OCI-LY1 (cell line): ENCODE measurements around the gene NAA11.

Experiments
- H2AFZ ChIP-seq: fragments of 200-600 bp; sonication (generic), shearing (Covaris generic); 2 replicates; pipeline ENCODE4 v1.6.0; 2014; ENCODE audit warnings: antibody characterized with exemption, mild to moderate bottlenecking, low read length
- H3F3A ChIP-seq: fragments of 200-600 bp; sonication (generic), shearing (Covaris generic); 2 replicates; pipeline ENCODE4 v1.6.0; 2014; ENCODE audit warnings: mild to moderate bottlenecking, antibody characterized with exemption, low read length, moderate library complexity; ENCODE audit not compliant: insufficient read depth
- H3K27ac ChIP-seq: fragments of 200-600 bp; sonication (generic); 2 replicates; pipeline ENCODE4 v1.5.1; 2014; ENCODE audit warnings: low read length, mixed run types, mild to moderate bottlenecking, low read depth; ENCODE audit not compliant: poor library complexity, severe bottlenecking
- H3K27me3 ChIP-seq: fragments of 200-600 bp; sonication (generic); 2 replicates; pipeline ENCODE4 v1.6.0; 2014; ENCODE audit warnings: antibody characterized with exemption, mild to moderate bottlenecking, low read length, moderate library complexity; ENCODE audit not compliant: insufficient read depth
- H3K36me3 ChIP-seq: fragments of 200-600 bp; sonication (generic); 2 replicates; pipeline ENCODE4 v1.6.1; 2014; ENCODE audit warnings: mild to moderate bottlenecking, antibody characterized with exemption, low read length, moderate library complexity, mixed read lengths; ENCODE audit not compliant: insufficient read depth
- H3K4me1 ChIP-seq: fragments of 200-600 bp; sonication (generic); 2 replicates; pipeline ENCODE4 v1.5.1; 2014; ENCODE audit warnings: mild to moderate bottlenecking, low read length, moderate library complexity; ENCODE audit not compliant: insufficient read depth, severe bottlenecking
- H3K4me2 ChIP-seq: fragments of 200-600 bp; sonication (generic), shearing (Covaris generic); 2 replicates; pipeline ENCODE4 v1.6.1; 2014; ENCODE audit warnings: low read length
- H3K4me3 ChIP-seq: fragments of 200-600 bp; sonication (generic); 2 replicates; pipeline ENCODE4 v1.5.1; 2014; ENCODE audit warnings: low read length, low read depth, mild to moderate bottlenecking, mixed read lengths; ENCODE audit not compliant: poor library complexity, severe bottlenecking
- H3K79me2 ChIP-seq: fragments of 200-600 bp; shearing (Covaris generic); 2 replicates; pipeline ENCODE4 v1.6.1; 2016; ENCODE audit warnings: mixed run types, low read length, mixed read lengths; ENCODE audit not compliant: insufficient read depth
- H3K9ac ChIP-seq: fragments of 200-600 bp; sonication (generic), shearing (Covaris generic); 2 replicates; pipeline ENCODE4 v1.6.1; 2014; ENCODE audit warnings: mild to moderate bottlenecking, low read length, mixed read lengths
- H3K9me2 ChIP-seq: fragments of 200-600 bp; sonication (generic), shearing (Covaris generic); 2 replicates; pipeline ENCODE4 v1.6.1; 2014; ENCODE audit warnings: low read depth, mild to moderate bottlenecking, low read length, mixed read lengths
- H3K9me3 ChIP-seq: fragments of 200-600 bp; shearing (Covaris generic); 2 replicates; pipeline ENCODE4 v1.6.1; 2014; ENCODE audit warnings: low read length, mixed read lengths
- H4K20me1 ChIP-seq: fragments of 200-600 bp; sonication (generic), shearing (Covaris generic); 2 replicates; pipeline ENCODE4 v1.6.0; 2016; ENCODE audit warnings: mild to moderate bottlenecking, low read length; ENCODE audit not compliant: insufficient read depth
- CTCF ChIP-seq: fragments of 200-600 bp; sonication (generic), shearing (Covaris generic); IDR thresholded peaks from 2 replicates; pipeline ENCODE4 v1.5.1; 2017; ENCODE audit warnings: mild to moderate bottlenecking, antibody characterized with exemption, low read length, moderate library complexity, mixed read lengths
- EZH2 ChIP-seq: fragments of 200-600 bp; sonication (generic), shearing (Covaris generic); IDR thresholded peaks from 2 replicates; pipeline ENCODE4 v1.8.0; 2017; ENCODE audit warnings: borderline replicate concordance, mixed run types, mild to moderate bottlenecking, antibody characterized with exemption, low read length, moderate library complexity, mixed read lengths

NAA11 gene

DNA sequence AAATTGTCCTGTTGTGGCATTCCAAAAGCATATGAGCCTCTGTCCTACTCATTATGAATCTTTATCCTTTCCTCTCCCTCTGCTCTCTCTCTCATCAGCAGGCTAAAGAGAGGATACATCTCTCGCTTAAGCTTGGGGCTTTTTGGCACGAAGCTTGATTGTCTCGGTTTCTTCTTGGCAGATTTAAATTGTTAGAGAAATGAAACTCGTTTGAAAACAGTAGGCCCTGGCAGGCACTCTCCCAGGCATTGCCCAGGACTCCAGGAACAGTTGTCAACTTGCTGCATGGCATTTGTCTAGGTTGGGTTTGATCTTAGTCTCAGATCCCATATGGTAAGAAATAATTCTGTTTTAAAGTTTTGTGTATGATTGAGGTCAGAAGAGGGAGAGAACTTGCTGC lies 35.5 kb downstream of the NAA11 start:
- Histone ChIP-seq H3K36me3 (no peaks in the 10 kb centered on the region), H3K27me3 (no peaks in the 10 kb centered on the region), H3K9me3 (no peaks in the 10 kb centered on the region), H4K20me1 (no peaks in the 10 kb centered on the region), H3K4me1 (no peaks in the 10 kb centered on the region), H3K9me2 (no peaks in the 10 kb centered on the region), H3K27ac (no peak overlapping the region), H3K9ac (no peak overlapping the region), H3K4me2 (no peak overlapping the region), H2AFZ (0 out of 2 replicates have a peak overlapping the region, but pooled peaks have one; percentile 23), H3F3A (no peaks in the 10 kb centered on the region), H3K79me2 (no peaks in the 10 kb centered on the region), H3K4me3 (no peak overlapping the region)
- no peak for TF ChIP-seq EZH2

DNA sequence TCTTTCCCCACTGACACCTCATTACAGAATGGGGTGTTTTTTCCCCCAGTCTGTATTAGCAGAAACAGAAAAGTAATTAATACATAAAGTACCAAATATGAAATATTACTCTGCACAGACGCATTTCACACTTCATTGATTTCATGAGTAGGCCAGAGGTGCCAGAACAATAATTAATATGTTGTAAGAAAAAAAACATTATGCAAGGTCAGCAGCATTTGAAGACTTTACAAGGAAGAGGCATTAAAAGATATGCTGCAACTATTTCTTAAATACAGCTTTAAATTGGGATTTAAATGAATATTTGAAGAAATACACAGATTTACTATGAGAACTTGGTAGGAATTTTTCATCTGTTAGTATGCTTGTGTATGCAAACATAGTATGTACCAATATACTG lies 37.7 kb downstream of the NAA11 start:
- Histone ChIP-seq H3K9me2 (no peaks in the 10 kb centered on the region), H3K4me3 (no peak overlapping the region), H3K79me2 (no peaks in the 10 kb centered on the region), H3K4me1 (no peaks in the 10 kb centered on the region), H2AFZ (no peak overlapping the region), H3K4me2 (no peak overlapping the region), H3K27me3 (no peaks in the 10 kb centered on the region), H4K20me1 (no peaks in the 10 kb centered on the region), H3K36me3 (no peaks in the 10 kb centered on the region), H3K9me3 (no peaks in the 10 kb centered on the region), H3F3A (no peaks in the 10 kb centered on the region), H3K27ac (no peak overlapping the region), H3K9ac (no peak overlapping the region)
- TF ChIP-seq CTCF (no peak), EZH2 (no peak)

DNA sequence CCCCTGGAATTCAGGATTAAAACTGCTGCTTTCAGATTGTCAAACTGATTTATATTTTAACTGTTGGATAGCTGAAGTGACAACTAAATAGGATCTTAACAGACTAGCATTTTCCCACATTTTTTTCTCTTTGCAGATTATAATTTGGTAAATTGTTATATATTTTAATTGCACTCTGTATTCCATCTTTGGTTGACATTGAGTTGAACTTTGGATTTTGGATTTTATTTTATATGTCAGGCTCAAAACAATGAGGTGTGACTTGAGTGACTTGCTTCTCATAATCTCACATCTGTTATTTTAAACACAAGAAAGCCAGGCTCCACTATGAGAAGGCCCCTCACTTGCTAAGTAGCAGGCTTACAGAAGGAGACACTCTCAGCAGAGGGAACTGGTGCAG lies 38.1 kb downstream of the NAA11 start:
- H3K9ac ChIP-seq: no peak overlapping the region
- no peak overlapping the region for H2AFZ ChIP-seq
- H3K9me3 ChIP-seq: no peaks in the 10 kb centered on the region
- no peaks in the 10 kb centered on the region for H3K36me3 ChIP-seq
- H3K79me2 ChIP-seq: no peaks in the 10 kb centered on the region
- no peaks in the 10 kb centered on the region for H3K9me2 ChIP-seq
- H3F3A ChIP-seq: no peaks in the 10 kb centered on the region
- no peak overlapping the region for H3K4me3 ChIP-seq
- H3K4me1 ChIP-seq: no peaks in the 10 kb centered on the region
- no peaks in the 10 kb centered on the region for H4K20me1 ChIP-seq
- H3K27ac ChIP-seq: no peak overlapping the region
- no peaks in the 10 kb centered on the region for H3K27me3 ChIP-seq
- TF ChIP-seq EZH2 (no peak), CTCF (no peak)
- no peak overlapping the region for H3K4me2 ChIP-seq

- H3K27me3 ChIP-seq: no peaks in the 10 kb centered on the region
- H3K4me1 ChIP-seq: no peaks in the 10 kb centered on the region
- no peak overlapping the region for H2AFZ ChIP-seq
- H3K9ac ChIP-seq: no peak overlapping the region
- no peaks in the 10 kb centered on the region for H3K79me2 ChIP-seq
- H3K4me3 ChIP-seq: no peak overlapping the region
- H3K9me3 ChIP-seq: no peaks in the 10 kb centered on the region
- H4K20me1 ChIP-seq: no peaks in the 10 kb centered on the region
- H3K9me2 ChIP-seq: no peaks in the 10 kb centered on the region
- no peaks in the 10 kb centered on the region for H3K36me3 ChIP-seq
- H3K4me2 ChIP-seq: no peak overlapping the region
- no peaks in the 10 kb centered on the region for H3F3A ChIP-seq
- TF ChIP-seq CTCF: no peak
- no peak for TF ChIP-seq EZH2
- H3K27ac ChIP-seq: no peak overlapping the region
Measured at GRCh38 chr4:79287076-79287475, 38.8 kb downstream of the NAA11 start.
